GM23248 (cell line): Measurements from ENCODE around the gene ZNF329. TPM values are rescaled to one million over a fixed set of nuclear protein-coding genes. Genes with fewer than 3 reads are reported as not detected.

Source experiments
- DNase-seq: peaks from one replicate; pipeline ENCODE4 v3.0.0-alpha.2; 2015
- H2AFZ ChIP-seq: fragments of 200-600 bp; sonication (generic); 2 replicates; pipeline ENCODE4 v1.6.1; 2016; ENCODE audit warnings: antibody characterized with exemption
- H3F3A ChIP-seq: fragments of 200-600 bp; sonication (generic); 2 replicates; pipeline ENCODE4 v1.6.1; 2016; ENCODE audit warnings: mild to moderate bottlenecking, antibody characterized with exemption, mixed run types; ENCODE audit not compliant: insufficient read depth
- H3K27ac ChIP-seq: fragments of 200-600 bp; sonication (generic); 2 replicates; pipeline ENCODE4 v1.5.1; 2016; ENCODE audit warnings: mild to moderate bottlenecking
- H3K27me3 ChIP-seq: fragments of 200-600 bp; sonication (generic); replicated peaks from 2 replicates; pipeline ENCODE4 v1.6.1; 2016; ENCODE audit warnings: mild to moderate bottlenecking; ENCODE audit not compliant: insufficient read depth
- H3K36me3 ChIP-seq: fragments of 200-600 bp; sonication (generic); 2 replicates; pipeline ENCODE4 v1.6.1; 2016; ENCODE audit warnings: low read depth, mild to moderate bottlenecking
- H3K4me1 ChIP-seq: fragments of 200-600 bp; sonication (generic); 2 replicates; pipeline ENCODE4 v1.6.1; 2016; ENCODE audit warnings: mild to moderate bottlenecking; ENCODE audit not compliant: insufficient read depth
- H3K4me2 ChIP-seq: fragments of 200-600 bp; sonication (generic); one replicate; pipeline ENCODE4 v1.6.1; 2016; ENCODE audit warnings: mild to moderate bottlenecking; ENCODE audit not compliant: unreplicated experiment
- H3K4me3 ChIP-seq: fragments of 200-600 bp; sonication (generic); 2 replicates; pipeline ENCODE4 v1.5.1; 2016; ENCODE audit warnings: mild to moderate bottlenecking
- H3K79me2 ChIP-seq: fragments of 200-600 bp; sonication (generic); 2 replicates; pipeline ENCODE4 v1.6.1; 2016; ENCODE audit warnings: mild to moderate bottlenecking; ENCODE audit not compliant: insufficient read depth
- H3K9ac ChIP-seq: fragments of 200-600 bp; sonication (generic); 2 replicates; pipeline ENCODE4 v1.6.1; 2016; ENCODE audit warnings: mild to moderate bottlenecking
- H3K9me2 ChIP-seq: fragments of 200-600 bp; sonication (generic); 2 replicates; pipeline ENCODE4 v1.6.1; 2016; ENCODE audit warnings: mixed run types, mild to moderate bottlenecking, moderate library complexity; ENCODE audit not compliant: insufficient read depth
- H3K9me3 ChIP-seq: fragments of 200-600 bp; sonication (generic); one replicate; pipeline ENCODE4 v1.6.1; 2017; ENCODE audit warnings: low read depth
- H4K20me1 ChIP-seq: fragments of 200-600 bp; sonication (generic); 2 replicates; pipeline ENCODE4 v1.6.0; 2016; ENCODE audit not compliant: insufficient read depth
- EZH2 ChIP-seq: fragments of 200-600 bp; sonication (generic); IDR thresholded peaks from 2 replicates; pipeline ENCODE4 v1.6.1; 2018; ENCODE audit warnings: antibody characterized with exemption, mild to moderate bottlenecking; ENCODE audit not compliant: insufficient read depth, poor library complexity, severe bottlenecking
- EZH2phosphoT487 ChIP-seq: fragments of 200-600 bp; sonication (generic); IDR thresholded peaks from 2 replicates; pipeline ENCODE4 v1.6.1; 2018; ENCODE audit warnings: antibody characterized with exemption, moderate library complexity, mild to moderate bottlenecking, low read depth; ENCODE audit not compliant: insufficient read depth
- WGBS, 2 experiments: methylation state at CpG; one replicate each; pipeline ENCODE4 v1.1.6; 2015 to 2017; ENCODE audit warnings: low lambda C conversion rate in 2 of 2, low coverage in 1 of 2; ENCODE audit errors: missing lambda C conversion rate in 2 of 2; 5-methylcytosine and 5-hydroxymethylcytosine counted together
- in situ Hi-C: fragments of 300-500 bp; cut with MboI; formaldehyde crosslinking; loops from 2 replicates; pipeline ENCODE4 v1.15.0; 2020
- polyA plus RNA-seq: library from polyadenylated mRNA; unstranded; fragments of >200 nt; fragmentation: Nextera tagmentation; extraction: Ambion mirVana; gene quantifications from 2 replicates; pipeline ENCODE4 v1.2.1, GENCODE V29; 2016
- total RNA-seq: library from RNA; depleted of rRNA; stranded (reverse); fragments of >200 nt; shearing (Covaris generic); gene quantifications from 2 replicates; pipeline ENCODE4 v1.2.3, GENCODE V29; 2014

Gene ZNF329
- total and polyA plus RNA-seq, 2 experiments from 2014 or later = 1.7 to 15.1 TPM

- no peaks in the 10 kb centered on the region for H3K79me2 ChIP-seq
- no peaks in the 10 kb centered on the region for H4K20me1 ChIP-seq
- no peak overlapping the region for H3K4me3 ChIP-seq
- DNase-seq = peak; percentile 14
- no peaks in the 10 kb centered on the region for H3K27me3 ChIP-seq
- H2AFZ ChIP-seq = no peak overlapping the region
- H3K4me2 ChIP-seq = no peak overlapping the region
- H3K9me2 ChIP-seq = no peaks in the 10 kb centered on the region
- in situ Hi-C loops = no loop called here
- H3K9me3 ChIP-seq = peaks cover 15% of the 10 kb centered on the region
- H3K9ac ChIP-seq = no peak overlapping the region
- peaks cover 71% of the 10 kb centered on the region for H3K36me3 ChIP-seq
- H3F3A ChIP-seq = peaks cover 18% of the 10 kb centered on the region
- whole genome bisulfite sequencing, 2 experiments = 97 to 98% methylated on average over 12 of the region's 12 CpGs
- no peak overlapping the region for H3K27ac ChIP-seq
- H3K4me1 ChIP-seq = no peaks in the 10 kb centered on the region
- TF ChIP-seq EZH2 (no peak), EZH2phosphoT487 (no peak)
Measured at GRCh38 chr19:58128041-58128685, 22.4 kb downstream of the ZNF329 start.

- WGBS, 2 experiments = 54 to 56% methylated on average over 5 of the region's 5 CpGs
- no peak overlapping the region for H3K9ac ChIP-seq
- in situ Hi-C loops = no loop called here
- no peak overlapping the region for H3K4me2 ChIP-seq
- H3K9me2 ChIP-seq = no peaks in the 10 kb centered on the region
- TF ChIP-seq EZH2phosphoT487 = no peak
- no peak for TF ChIP-seq EZH2
- H3K27me3 ChIP-seq = no peaks in the 10 kb centered on the region
- H3K27ac ChIP-seq = no peak overlapping the region
- no peaks in the 10 kb centered on the region for H3K79me2 ChIP-seq
- H4K20me1 ChIP-seq = no peaks in the 10 kb centered on the region
- no peak overlapping the region for H3K4me3 ChIP-seq
- peaks cover 3% of the 10 kb centered on the region for H3K9me3 ChIP-seq
- H3K36me3 ChIP-seq = peaks cover 25% of the 10 kb centered on the region
- H3K4me1 ChIP-seq = no peaks in the 10 kb centered on the region
- no peak overlapping the region for H2AFZ ChIP-seq
- peaks cover 15% of the 10 kb centered on the region for H3F3A ChIP-seq
- DNase-seq = no peak
Measured at GRCh38 chr19:58123354-58123753, 27.2 kb downstream of the ZNF329 start.

GRCh38 chr19:58118979-58119733 lies 31.4 kb downstream of the ZNF329 start:
- H3K9ac ChIP-seq = no peak overlapping the region
- no peak for TF ChIP-seq EZH2
- TF ChIP-seq EZH2phosphoT487 = no peak
- H3F3A ChIP-seq = peaks cover 6% of the 10 kb centered on the region; the same call in 1 of the 2 replicates
- no peaks in the 10 kb centered on the region for H3K9me3 ChIP-seq
- in situ Hi-C loops = no loop called here
- H3K27me3 ChIP-seq = no peaks in the 10 kb centered on the region
- H3K9me2 ChIP-seq = no peaks in the 10 kb centered on the region
- no peak overlapping the region for H3K27ac ChIP-seq
- H2AFZ ChIP-seq = no peak overlapping the region
- no peak for DNase-seq
- no peaks in the 10 kb centered on the region for H3K79me2 ChIP-seq
- no peak overlapping the region for H3K4me3 ChIP-seq
- H4K20me1 ChIP-seq = no peaks in the 10 kb centered on the region
- no peaks in the 10 kb centered on the region for H3K4me1 ChIP-seq
- H3K36me3 ChIP-seq = no peaks in the 10 kb centered on the region
- WGBS, 2 experiments = 60 to 61% methylated on average over 5 of the region's 5 CpGs
- no peak overlapping the region for H3K4me2 ChIP-seq

GRCh38 chr19:58117841-58118575 lies 32.6 kb downstream of the ZNF329 start:
- Histone ChIP-seq H3K36me3 (no peaks in the 10 kb centered on the region), H2AFZ (no peak overlapping the region), H3K4me3 (no peak overlapping the region), H3K9me2 (no peaks in the 10 kb centered on the region), H3K9me3 (no peaks in the 10 kb centered on the region), H3F3A (peaks cover 6% of the 10 kb centered on the region; the same call in 1 of the 2 replicates), H3K4me1 (no peaks in the 10 kb centered on the region), H3K4me2 (no peak overlapping the region), H3K27me3 (no peaks in the 10 kb centered on the region), H4K20me1 (no peaks in the 10 kb centered on the region), H3K27ac (no peak overlapping the region), H3K9ac (no peak overlapping the region), H3K79me2 (no peaks in the 10 kb centered on the region)
- 7 to 10% methylated on average over 42 to 66 of the region's 77 CpGs for WGBS, 2 experiments
- DNase-seq = no peak
- TF ChIP-seq EZH2 = no peak
- TF ChIP-seq EZH2phosphoT487 = no peak
- in situ Hi-C loops = no loop called here
